COR-L47 (cell line): ENCODE data around the gene ZNF681.
A peak's percentile ranks its signal among the peaks of the same experiment; 100 is the strongest.
"Not testable (repeated sequence)": the region's sequence is repeated elsewhere in the genome, so short reads cannot be mapped to it uniquely, and the experiment has no call there.

Experiments
- DNase-seq: peaks from one replicate; lab custom pipeline; 2025; lab: John Stamatoyannopoulos, UW

The ZNF681 gene

DNA sequence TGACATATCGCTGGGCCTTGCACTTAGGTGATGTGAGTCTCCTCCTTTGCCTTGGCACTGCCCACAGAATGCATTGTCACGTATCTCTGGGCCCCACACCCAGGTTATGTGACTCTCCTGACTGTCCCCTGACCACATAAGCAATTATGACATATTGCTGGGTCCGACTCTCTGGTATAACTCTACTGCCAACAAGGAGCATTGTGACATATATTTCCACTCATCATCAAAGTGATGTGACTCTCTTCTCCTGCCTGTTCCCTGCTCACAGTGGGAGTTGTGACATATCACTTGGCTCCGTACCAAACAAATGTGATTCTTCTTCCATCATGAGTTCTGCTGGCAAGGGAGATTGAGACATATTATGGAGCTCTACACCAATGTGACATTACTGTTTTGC lies 15.4 kb upstream of the ZNF681 start:
- DNase-seq, result no peak

DNA sequence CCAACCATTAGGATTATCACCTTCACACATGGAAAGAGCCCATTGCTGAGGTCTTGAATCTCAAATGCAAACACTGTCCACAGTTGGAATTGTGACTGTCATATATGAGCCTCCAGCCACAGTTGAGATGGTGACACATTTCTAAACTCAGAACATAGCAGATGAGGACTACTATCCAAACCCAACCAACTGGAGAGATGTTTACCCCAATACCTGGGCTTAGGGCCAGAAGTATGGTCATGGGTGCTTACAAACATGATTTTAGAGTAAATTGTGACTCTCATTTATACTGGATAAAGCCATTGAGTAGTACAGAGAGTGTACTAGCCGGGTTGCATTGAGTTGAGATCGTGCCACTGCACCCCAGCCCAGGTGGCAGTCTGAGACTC lies 14.0 kb upstream of the ZNF681 start:
- DNase-seq, result no peak

DNA sequence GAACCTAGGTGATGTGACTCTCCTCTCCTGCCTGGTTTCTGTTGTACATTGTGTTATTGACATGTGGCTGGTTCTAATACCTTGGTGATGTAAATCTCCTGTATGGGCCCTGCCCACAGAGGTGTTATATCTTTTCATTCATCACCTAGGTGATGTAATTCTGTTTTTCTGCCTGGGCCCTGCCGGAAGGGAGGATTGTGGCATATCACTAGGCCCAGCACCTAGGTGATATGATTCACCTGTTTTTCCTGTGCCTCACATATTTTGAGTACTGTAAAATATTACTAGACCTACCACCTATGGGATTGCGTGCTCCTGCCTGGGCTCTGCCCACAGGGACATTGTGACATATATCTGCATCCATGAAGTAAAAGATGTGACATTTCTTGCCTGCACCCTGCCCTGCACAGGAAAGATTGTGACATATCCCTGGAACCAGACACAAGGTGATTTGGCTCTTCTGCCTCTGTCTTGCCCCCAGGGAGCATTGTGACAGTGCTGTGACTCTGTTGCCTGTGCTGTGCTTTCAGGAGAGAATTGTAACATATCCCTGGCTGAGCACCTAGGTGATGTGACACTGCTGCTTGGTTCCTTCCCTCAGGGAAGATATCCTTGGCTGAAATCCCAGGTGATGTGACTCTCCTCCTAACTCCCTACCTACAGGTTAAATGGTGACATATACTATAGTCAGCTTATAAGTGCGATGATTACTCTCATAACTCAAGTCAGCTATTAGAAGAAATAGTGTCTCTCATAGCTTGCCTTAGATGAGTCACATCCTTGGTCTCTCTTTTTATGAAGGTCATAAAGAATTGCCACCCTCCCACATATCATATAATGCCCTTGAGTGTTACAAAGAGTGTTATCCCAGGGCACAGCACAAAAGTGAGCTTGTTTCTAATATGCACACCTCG lies 13.3 kb upstream of the ZNF681 start:
- no peak for DNase-seq

DNA sequence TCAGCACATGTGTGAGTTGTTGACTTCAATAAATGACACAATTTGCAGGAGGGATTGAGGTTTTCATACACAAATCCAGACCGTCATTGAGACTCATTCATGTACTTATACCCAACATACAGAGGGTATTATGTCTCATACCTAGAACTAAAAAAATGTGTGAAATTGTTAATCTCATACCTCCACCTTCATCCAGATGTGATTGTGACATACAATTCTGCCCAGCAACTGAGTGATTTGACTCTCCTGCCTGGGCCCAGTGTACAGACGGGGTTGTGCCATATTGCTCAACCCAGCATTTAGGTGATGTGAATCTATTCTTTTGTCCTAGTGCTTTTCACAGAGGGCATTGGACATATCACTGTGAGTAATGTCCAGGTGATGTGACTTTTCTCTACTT lies 12.6 kb upstream of the ZNF681 start:
- DNase-seq, result no peak

DNA sequence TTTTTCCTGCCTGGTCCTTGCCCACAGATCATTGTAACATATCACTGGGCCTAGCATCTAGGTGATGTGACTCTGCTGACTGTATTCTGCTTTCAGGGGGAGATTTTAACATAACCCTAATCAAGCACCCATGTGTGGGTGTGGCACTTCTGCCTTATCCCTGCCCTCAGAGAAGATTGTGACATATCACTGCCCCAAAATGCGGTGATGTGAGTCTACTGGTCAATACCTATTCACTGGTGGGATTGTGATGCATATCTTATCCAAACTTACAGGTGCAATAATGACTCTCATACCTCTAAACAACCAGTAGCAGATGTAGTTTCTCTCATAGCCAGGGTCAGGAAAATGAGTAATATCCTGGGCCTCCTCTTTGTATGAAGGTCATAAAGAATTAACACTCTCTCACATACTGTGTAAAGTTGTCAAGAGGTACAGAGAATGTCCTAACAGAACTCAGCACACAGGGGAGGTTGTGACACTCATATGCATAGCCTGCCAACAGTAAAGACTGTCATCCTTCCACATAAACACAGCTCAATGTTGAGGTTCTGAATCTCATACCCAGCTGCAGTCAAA lies 12.1 kb upstream of the ZNF681 start:
- DNase-seq, result no peak

DNA sequence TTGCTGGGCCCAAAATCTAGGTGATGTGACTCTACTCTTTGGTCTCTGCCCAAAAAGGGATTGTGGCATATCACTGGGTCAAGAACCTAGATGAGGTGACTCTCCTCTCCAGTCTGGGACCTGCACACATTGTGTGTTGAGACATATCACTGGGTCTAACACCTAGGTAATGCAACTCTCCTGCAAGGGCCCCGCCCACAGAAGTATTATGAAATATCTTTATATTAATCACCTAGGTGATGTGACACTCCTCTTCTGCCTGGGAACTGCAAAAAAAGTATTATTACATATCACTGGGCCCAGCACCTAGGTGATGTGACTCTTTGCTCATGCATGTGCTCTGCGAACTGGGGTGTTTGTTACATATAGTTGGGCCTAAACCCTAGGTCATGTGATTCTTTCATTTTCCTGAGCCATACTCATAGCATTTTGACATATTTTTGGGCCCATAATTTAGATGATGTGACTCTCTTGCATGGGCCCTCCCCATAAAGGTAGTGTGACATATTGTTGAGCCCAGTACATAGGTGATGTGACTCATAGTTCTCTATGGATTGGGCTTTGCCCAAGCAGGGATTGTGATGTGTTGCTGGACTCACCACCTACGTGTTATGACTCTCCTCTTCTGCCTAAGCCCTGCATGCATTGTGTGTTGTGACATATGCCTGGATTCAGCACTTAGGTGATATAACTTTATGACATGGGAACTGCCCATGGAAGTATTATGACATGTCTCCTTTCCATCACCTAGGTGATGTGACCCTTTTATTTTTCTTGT lies 11.2 kb upstream of the ZNF681 start:
- no peak for DNase-seq

DNA sequence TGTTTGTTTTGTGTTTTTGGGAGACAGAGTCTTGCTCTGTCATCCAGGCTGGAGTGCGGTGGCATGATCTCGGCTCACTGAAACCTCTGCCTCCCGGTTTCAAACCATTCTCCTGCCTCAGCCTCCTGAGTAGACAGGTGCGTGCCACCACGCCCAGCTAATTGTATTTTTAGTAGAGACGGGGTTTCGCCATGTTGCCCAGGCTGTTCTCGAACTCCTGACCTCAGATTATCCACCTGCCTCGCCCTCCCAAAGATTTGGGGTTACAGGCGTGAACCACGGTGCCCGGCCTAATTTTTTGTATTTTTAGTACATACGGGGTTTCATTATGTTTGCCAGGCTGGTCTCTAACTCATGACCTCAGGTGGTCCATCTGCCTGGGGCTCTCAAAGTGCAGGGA lies 8.3 kb upstream of the ZNF681 start:
- no peak for DNase-seq

DNA sequence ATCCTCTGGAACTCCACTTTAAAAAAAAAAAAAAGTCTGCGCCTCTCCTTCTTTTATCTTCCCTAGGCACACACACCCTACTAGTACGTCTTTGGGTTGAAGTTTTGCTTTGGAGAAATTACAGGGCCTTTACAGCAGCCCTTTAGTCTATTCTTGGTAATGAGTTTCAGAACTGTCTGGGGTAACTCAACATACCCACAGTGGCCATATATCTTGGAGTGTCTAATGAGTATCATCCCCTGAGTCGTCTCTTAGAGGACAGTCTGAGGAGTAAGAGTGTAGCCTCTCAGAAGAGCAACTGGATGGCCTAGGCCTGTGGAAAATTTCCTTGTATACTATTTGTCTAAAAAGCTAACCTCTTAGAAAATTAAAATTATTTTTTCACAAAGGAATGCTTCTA lies 6.1 kb upstream of the ZNF681 start:
- DNase-seq, result no peak

DNA sequence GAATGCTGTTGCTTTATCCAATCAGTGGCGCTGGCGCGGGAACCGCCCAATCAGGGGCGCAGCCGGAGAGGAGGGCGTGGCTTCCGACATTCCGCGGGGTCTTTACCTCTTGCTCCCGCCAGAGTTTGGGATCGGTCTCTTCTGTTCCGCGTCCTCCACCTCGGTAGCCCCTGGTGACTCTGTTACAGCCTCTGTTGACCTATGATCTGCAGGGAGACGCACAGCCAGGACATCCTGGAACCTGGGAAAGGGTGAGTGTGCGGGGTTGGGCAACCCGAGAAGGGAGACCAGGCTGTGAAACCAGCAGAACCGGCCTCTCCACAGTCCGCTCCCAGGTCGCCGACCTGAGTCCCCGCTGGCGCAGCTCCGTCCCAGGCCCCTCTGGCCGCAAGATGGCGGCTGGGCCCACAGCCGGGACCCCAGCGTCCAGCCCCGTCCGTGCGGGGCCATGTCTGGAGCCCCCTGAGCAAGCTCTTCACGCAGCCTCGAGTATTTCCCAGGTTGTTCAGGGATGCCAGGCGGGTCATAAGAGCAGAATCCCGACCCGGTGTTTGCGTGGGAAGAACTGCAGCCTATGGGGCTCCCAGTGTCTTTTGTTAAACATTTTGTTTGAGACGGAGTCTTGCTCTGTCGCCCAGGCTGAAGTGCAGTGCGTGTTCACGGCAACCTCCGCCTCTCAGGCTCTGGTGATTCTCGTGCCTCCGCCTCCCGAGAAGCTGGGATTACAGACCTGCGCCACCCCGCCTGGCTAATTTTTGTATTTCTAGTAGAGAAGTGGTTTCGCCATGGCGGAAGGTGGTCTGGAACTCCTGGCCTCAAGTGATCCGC lies 4.4 kb upstream of the ZNF681 start:
- no peak for DNase-seq

DNA sequence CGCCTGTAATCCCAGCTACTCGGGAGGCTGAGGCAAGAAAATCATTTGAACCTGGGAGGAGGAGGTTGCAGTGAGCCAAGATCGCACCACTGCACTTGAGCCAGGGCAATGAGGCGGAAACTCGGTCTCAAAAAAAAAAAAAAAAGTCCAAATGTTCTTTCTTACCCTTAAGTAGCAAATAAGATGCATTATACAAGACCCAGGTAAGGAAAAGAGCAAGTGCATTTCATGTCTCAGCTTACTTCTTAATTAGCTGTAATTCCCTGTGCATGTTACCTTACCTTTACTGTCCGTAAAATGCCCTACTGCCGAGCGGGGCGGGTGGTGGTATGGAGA lies 3.8 kb upstream of the ZNF681 start:
- DNase-seq, result no peak

DNA sequence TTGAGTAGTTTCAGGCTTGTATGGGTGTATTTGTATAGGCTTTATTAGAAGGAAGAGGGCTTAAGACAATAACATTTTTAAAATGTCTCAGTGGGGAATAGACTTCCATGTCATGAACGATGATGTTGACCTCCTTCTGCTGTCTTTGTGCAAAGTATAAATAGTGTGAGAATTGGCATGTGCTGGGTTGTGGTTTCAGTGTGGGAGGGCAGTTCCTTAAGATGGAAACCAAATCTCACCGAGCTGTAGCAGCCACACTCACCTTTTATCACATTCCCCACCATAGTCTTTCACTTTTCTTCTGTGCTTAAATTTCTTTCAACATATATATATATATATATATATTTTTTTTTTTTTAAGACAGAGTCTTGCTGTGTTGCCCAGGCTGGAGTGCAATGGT lies 1.6 kb upstream of the ZNF681 start:
- not testable (repeated sequence) for DNase-seq

DNA sequence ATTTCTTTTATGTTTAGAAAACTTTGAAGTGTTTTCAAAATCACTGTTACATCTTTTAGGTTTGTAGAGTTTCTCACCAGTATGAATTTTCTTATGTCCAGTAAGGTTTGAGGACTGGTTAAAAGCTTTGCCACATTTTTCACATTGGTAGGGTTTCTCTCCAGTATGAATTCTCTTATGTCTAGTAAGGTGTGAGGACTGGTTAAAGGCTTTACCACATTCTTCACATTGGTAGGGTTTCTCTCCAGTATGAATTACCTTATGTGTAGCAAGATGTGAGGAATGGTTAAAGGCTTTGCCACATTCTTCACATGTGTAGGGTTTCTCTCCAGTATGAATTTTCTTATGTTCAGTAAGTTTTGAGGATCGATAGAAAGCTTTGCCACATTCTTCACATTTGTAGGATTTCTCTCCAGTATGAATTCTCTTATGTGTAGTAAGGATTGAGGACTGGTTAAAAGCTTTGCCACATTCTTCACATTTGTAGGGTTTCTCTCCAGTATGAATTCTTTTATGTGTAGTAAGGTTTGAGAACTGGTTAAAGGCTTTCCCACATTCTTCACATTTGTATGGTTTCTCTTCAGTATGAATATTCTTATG lies 15.0 kb downstream of the ZNF681 start:
- not testable (repeated sequence) for DNase-seq

DNA sequence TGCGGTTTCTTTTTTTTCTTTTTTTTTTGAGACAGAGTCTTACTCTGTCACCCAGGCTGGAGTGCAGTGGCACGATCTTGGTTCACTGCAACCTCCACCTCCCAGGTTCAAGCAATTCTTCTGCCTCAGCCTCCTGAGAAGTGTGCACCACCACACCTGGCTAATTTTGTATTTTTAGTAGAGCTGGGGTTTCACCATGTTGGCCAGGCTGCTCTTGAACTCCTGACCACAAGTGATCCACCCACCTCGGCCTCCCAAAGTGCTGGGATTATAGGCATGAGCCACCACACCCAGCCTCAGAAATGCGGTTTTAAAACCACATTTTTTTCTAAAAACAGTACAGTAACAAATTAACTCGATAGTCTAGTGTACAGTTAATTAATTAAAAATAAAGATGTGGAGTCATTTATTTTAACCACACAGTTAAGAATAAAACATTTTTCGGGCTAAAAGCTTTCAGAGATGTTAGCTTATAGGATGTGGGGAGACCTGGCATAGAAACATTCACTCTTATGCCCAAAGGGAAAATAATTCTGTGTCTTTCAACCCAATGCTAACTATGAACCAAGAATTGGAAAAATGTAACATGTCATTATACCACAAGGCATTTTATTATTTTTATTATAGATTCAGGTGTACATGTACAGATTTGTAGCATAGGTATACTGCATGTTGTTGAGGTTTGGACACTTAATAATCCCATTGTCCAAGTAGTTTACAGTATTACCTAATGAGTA lies 27.8 kb downstream of the ZNF681 start:
- DNase-seq, result not testable (repeated sequence)

DNA sequence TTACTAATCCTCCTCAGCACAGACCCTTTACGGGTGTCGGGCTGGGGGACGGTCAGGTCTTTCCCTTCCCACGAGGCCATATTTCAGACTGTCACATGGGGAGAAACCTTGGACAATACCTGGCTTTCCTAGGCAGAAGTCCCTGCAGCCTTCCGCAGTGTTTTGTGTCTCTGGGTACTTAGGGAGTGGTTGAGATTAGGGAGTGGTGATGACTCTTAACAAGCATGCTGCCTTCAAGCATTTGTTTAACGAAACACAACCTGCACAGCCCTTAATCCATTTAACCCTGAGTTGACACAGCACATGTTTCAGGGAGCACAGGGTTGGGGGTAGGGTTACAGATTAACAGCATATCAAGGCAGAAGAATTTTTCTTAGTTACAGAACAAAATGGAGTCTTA lies 34.5 kb downstream of the ZNF681 start:
- DNase-seq, result not testable (repeated sequence)

DNA sequence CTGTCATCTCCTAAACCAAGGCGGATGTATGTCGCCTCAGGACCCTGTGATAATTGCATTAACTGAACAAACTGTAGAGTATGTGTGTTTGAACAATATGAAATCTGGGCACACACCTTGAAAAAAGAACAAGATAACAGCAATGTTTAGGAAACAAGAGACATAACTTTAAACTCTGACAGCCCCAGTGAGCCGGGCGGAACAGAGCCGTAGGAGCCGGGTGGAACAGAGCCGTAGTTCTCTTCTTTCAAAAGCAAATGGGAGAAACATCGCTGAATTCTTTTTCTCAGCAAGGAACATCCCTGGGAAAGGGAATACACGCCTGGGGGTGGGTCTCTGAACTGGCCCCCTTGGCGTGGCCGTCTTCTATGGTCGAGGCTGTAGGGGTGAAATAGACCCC lies 39.9 kb downstream of the ZNF681 start:
- no peak for DNase-seq

DNA sequence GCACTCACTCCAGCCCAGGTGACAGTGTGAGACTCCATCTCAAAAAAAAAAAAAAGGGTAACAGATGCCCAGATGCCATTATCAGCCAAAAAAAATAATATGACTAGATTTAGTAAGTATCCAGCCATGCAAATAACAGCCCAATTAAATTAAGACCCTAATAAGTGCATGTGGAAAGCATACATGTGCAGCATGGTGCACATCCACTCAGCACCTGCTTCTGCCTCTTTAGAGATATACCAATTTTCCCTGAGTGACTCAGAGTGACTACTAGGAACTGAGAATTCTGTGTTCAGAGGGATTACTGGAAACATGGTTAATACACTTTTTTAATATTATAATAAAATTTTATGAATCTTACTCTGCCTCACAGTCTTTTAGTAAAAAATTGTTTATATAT lies 41.9 kb downstream of the ZNF681 start:
- no peak for DNase-seq

DNA sequence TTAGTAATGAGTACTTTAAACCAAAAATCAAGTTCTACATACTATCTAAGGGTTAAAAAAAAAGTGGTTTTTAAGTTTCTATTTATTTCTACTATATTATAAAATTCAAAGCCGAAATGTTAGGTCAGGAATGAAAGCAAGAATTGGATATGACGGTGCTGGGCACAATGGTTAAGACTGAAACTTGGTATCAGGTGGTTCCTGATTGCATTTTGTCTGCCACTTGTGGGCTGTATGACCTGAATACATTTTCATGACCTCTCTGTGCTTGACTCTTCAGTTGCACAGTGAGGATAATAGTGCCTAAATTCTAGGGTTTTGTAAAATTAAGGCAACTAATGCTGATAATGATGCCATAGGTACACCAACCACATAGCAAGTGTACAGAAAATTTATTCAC lies 49.3 kb downstream of the ZNF681 start:
- DNase-seq, result no peak

DNA sequence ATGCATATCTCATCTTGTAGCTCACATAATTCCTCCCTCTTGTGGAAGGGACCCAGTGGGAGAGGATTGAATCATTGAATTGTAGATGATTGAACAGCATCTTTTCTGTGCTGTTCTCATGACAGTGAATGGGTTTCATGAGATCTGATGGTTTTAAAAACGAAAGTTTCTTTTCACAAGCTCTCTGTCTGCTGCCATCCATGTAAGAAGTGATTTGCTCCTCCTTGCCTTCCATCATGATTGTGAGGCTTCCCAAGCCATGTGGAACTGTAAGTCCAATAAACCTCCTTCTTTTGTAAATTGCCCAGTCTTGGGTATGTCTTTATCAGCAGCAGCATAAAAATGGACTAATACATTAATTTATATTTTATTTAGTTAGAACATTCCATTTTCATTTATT lies 52.0 kb downstream of the ZNF681 start:
- DNase-seq, result no peak

DNA sequence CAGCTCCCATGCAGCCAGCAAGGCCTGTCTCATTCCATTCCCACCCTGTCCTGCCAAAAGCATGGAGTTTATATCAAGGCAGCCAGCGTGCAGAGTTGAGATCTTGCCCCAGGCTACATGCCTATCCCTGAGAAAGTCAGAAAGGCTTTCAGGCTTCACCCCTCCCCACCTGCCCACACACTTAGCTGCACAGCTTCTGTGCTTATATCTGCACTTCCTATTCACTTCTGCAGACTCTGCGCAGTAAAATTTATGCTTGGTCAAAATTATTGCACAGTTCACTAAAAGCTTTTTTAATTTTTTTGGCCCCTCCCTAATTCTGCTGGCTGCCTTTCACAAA lies 59.2 kb downstream of the ZNF681 start:
- no peak for DNase-seq

DNA sequence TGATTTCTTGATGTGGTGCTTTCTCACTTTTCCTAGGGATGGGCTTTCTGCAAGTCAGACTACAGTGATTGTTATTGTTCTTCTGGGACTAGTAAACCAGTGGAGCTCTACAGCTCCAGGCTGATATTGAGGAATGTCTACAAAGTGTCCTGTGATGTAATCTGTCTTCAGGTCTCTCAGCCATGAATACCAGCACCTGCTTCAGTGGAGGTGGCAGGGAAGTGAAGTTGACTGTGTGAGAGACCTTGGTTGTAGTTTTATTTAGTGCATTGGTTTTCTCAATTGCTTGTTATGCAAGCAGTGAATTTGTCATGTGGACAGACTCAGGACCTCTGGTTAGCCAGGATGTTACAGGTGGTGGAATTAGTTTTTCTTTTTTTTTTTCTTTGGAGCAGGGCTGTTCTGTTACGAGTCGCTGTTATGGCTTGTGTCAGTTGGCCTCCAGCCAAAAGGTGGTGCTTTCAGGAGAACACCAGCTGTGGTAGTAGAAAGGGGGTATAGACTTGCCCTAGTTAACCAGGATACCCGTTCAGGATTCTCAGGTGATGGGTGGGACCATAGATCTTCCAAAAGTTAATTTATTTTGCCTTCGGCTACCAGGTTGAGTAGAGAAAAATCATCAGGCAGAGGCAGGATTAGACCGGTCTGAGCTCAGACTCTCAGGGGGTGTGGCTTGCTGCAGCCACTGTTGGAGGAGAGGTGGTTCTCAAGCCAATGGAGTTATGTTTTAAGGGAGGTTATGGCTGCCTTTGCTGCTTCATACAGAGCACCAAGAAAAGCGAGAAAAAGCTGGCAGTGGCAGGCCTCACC lies 59.8 kb downstream of the ZNF681 start:
- DNase-seq, result peak; percentile 36
